GM06990 (cell line): ENCODE results near the gene ADCY5.

ENCODE experiments used
- DNase-seq: peaks from one replicate; pipeline ENCODE4 v3.0.0-alpha.2; 2011; ENCODE audit not compliant: insufficient read length; ENCODE audit errors: extremely low read depth
- H3K27me3 ChIP-seq: replicated peaks from 2 replicates; pipeline ENCODE4 v1.6.0; 2011; ENCODE audit warnings: low read length; ENCODE audit not compliant: control insufficient read depth, insufficient read depth
- H3K36me3 ChIP-seq: 2 replicates; pipeline ENCODE4 v1.5.1; 2011; ENCODE audit warnings: low read length; ENCODE audit not compliant: control insufficient read depth, insufficient read depth
- H3K4me3 ChIP-seq: replicated peaks from 2 replicates; pipeline ENCODE4 v1.5.1; 2011; ENCODE audit warnings: low read depth, mild to moderate bottlenecking, control low read depth, low read length
- CTCF ChIP-seq: IDR thresholded peaks from 2 replicates; pipeline ENCODE4 v1.5.1; 2011; ENCODE audit warnings: low read length, control low read depth, mild to moderate bottlenecking, inconsistent platforms; ENCODE audit not compliant: insufficient read depth, poor library complexity, severe bottlenecking

Gene ADCY5

GRCh38 chr3:123458255-123458654 is 9.4 kb upstream of the ADCY5 start:
- no peak for DNase-seq

GRCh38 chr3:123457841-123458240 is 9.0 kb upstream of the ADCY5 start:
- TF ChIP-seq CTCF, result no peak
- Histone ChIP-seq H3K27me3 (no peaks in the 10 kb centered on the region; the same call in 1 of the 2 replicates), H3K36me3 (no peaks in the 10 kb centered on the region), H3K4me3 (no peak overlapping the region)
- no peak for DNase-seq

More at GRCh38 chr3:123458255-123458654, 9.4 kb upstream of the ADCY5 start:
- no peaks in the 10 kb centered on the region; the same call in 1 of the 2 replicates for H3K27me3 ChIP-seq
- H3K4me3 ChIP-seq, result no peak overlapping the region
- H3K36me3 ChIP-seq, result no peaks in the 10 kb centered on the region
- no peak for TF ChIP-seq CTCF

GRCh38 chr3:123453675-123454074 is 4.8 kb upstream of the ADCY5 start:
- no peak for DNase-seq
- Histone ChIP-seq H3K4me3 (no peak overlapping the region), H3K27me3 (peaks cover 3% of the 10 kb centered on the region), H3K36me3 (no peaks in the 10 kb centered on the region)
- no peak for TF ChIP-seq CTCF

GRCh38 chr3:123451186-123451585 is 2.3 kb upstream of the ADCY5 start:
- no peak overlapping the region for H3K4me3 ChIP-seq
- no peaks in the 10 kb centered on the region for H3K36me3 ChIP-seq
- TF ChIP-seq CTCF, result no peak
- H3K27me3 ChIP-seq, result peaks cover 3% of the 10 kb centered on the region
- no peak for DNase-seq

GRCh38 chr3:123449997-123450604 is 1.2 kb upstream of the ADCY5 start:
- Histone ChIP-seq H3K36me3 (no peaks in the 10 kb centered on the region), H3K27me3 (peaks cover 3% of the 10 kb centered on the region), H3K4me3 (peak overlapping the region; percentile 33)
- TF ChIP-seq CTCF, result no peak
- DNase-seq, result no peak
